Measurements from ENCODE around the gene ETV6. TPM values are rescaled to one million over a fixed set of nuclear protein-coding genes. Genes with fewer than 3 reads are reported as not detected.

Gene ETV6
- total and polyA plus RNA-seq, 2 of the 8 experiments (the other 6 are each of a cell fraction or from before 2014, with no cell fraction given), result 5.5 to 23.9 TPM

DNA sequence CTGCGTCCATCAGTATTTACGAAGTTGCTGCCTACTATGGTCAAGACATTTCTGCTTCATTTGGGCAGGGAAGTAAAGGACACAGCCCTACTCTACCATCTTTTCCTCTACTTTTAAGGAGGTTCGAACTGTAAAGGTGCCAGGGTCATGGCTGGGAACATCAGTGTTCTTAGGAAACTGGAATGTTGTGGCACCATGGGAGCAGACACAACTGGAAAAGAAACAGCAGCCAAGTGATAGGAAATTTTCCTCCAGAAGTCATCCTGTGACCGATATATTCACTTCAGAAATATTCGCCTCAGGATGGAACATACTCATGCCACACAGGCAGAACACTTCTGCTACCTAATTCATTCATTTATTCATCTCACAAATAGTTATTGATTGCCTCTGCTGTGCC is 104.4 kb downstream of the ETV6 start (continued):
- TF ChIP-seq BRCA1 (IDR thresholded peaks at IDR 0.05; ENCODE audit: low read depth, low read length) (no peak), BACH1 (IDR thresholded peaks at IDR 0.05; ENCODE audit: low read length) (no peak), SIX5 (IDR thresholded peaks at IDR 0.05; ENCODE audit: low read depth, low read length) (no peak)

Data from H1 (cell line).